K562 (cell line): ENCODE results near the gene NEDD9. TPM values are rescaled to one million over a fixed set of nuclear protein-coding genes. Genes with fewer than 3 reads are reported as not detected.

Source experiments
- ATAC-seq: fragments of 200-7000 bp; cut with Tn5 transposase; 3 replicates; pipeline ENCODE4 v1.9.1; 2020; ENCODE audit warnings: moderate library complexity
- BruUV-seq: library from RNA; stranded (reverse); fragments of 400-500 nt; replicated peaks from 2 replicates; lab custom pipeline; 2021; lab: Mats Ljungman, UMichigan
- CTCF ChIA-PET: fragments of 300-600 bp; formaldehyde crosslinking; extraction: SDS; loops from one replicate; lab custom pipeline; 2021; ENCODE audit warnings: low intra/inter-chr PET ratio; lab: Yijun Ruan, JAX
- POLR2A ChIA-PET: fragments of 300-600, 350-650 bp; sonication (Branson Sonifier 250); formaldehyde crosslinking; extraction: SDS; loops from one replicate; lab custom pipeline; 2021; ENCODE audit warnings: antibody characterized with exemption, inconsistent platforms; lab: Yijun Ruan, JAX
- DNase-seq, 4 experiments: peaks; one replicate each; pipeline versions ENCODE4 v3.0.0 to v3.0.0-alpha.2; 2011 to 2018; ENCODE audit warnings: low spot score in 3 of 4, mixed read lengths in 3 of 4; ENCODE audit errors: extremely low read depth in 1 of 4
- FAIRE-seq: peaks from 2 replicates; lab custom pipeline; 2011; peaks lifted over from hg19 to GRCh38; lab: Jason Lieb, UNC
- H2AFZ ChIP-seq: 2 replicates; pipeline ENCODE4 v1.6.0; 2011; ENCODE audit warnings: low read depth, low read length, control low read depth, inconsistent platforms
- H3K27ac ChIP-seq: fragments of 200-600 bp; 3 replicates; pipeline ENCODE4 v1.8.0; 2011; ENCODE audit warnings: low read depth, mild to moderate bottlenecking, control low read depth, inconsistent platforms, low read length, moderate library complexity, mixed read lengths; ENCODE audit errors: extremely low read depth
- H3K27me3 ChIP-seq, 2 experiments: fragments of 300-600 bp in 1 of 2; 2 replicates in 1 of 2; 3 replicates in 1 of 2; pipeline versions ENCODE4 v1.6.0 to v1.8.0; 2011; ENCODE audit warnings: inconsistent platforms in 2 of 2, low read length in 2 of 2, mild to moderate bottlenecking in 1 of 2, mixed read lengths in 1 of 2, moderate library complexity in 1 of 2; ENCODE audit not compliant: control insufficient read depth in 2 of 2, insufficient read depth in 2 of 2
- H3K36me3 ChIP-seq: fragments of 300-600 bp; 3 replicates; pipeline ENCODE4 v1.8.0; 2011; ENCODE audit warnings: mild to moderate bottlenecking, low read length, inconsistent platforms; ENCODE audit not compliant: control insufficient read depth, insufficient read depth
- H3K4me1 ChIP-seq, 2 experiments: fragments of 200-600 bp in 1 of 2; replicated peaks in 1 of 2; 2 replicates in 1 of 2; 3 replicates in 1 of 2; pipeline versions ENCODE4 v1.5.1 to v1.8.0; 2011; ENCODE audit warnings: inconsistent platforms in 2 of 2, low read length in 2 of 2, mild to moderate bottlenecking in 1 of 2, mixed read lengths in 1 of 2, moderate library complexity in 1 of 2; ENCODE audit not compliant: control insufficient read depth in 2 of 2, insufficient read depth in 2 of 2
- H3K4me2 ChIP-seq: 2 replicates; pipeline ENCODE4 v1.6.1; 2011; ENCODE audit warnings: low read length, control low read depth, inconsistent platforms, mixed read lengths; ENCODE audit not compliant: insufficient read depth
- H3K4me3 ChIP-seq: fragments of 200-600 bp; sonication (generic), shearing (Covaris generic); 2 replicates; pipeline ENCODE4 v1.5.1; 2016; ENCODE audit warnings: control low read depth, inconsistent platforms
- H3K79me2 ChIP-seq: fragments of 200-600 bp; 3 replicates; pipeline ENCODE4 v1.8.0; 2011; ENCODE audit warnings: low read length, inconsistent platforms; ENCODE audit not compliant: control insufficient read depth, insufficient read depth
- H3K9ac ChIP-seq, 2 experiments: 2 replicates each; pipeline versions ENCODE4 v1.6.0 to v1.6.1; 2011; ENCODE audit warnings: low read depth in 2 of 2, low read length in 2 of 2, control low read depth in 1 of 2, inconsistent platforms in 1 of 2, mild to moderate bottlenecking in 1 of 2, mixed read lengths in 1 of 2; ENCODE audit not compliant: insufficient read depth in 1 of 2
- H3K9me1 ChIP-seq: one replicate; pipeline ENCODE4 v1.6.0; 2011; ENCODE audit warnings: inconsistent platforms, mild to moderate bottlenecking, low read length, moderate library complexity; ENCODE audit not compliant: control insufficient read depth, insufficient read depth
- H3K9me3 ChIP-seq: replicated peaks from 2 replicates; pipeline ENCODE4 v1.5.1; 2011; ENCODE audit warnings: low read depth, low read length, inconsistent platforms; ENCODE audit not compliant: control insufficient read depth, insufficient read depth
- H4K20me1 ChIP-seq: replicated peaks from 2 replicates; pipeline ENCODE4 v1.6.1; 2011; ENCODE audit warnings: low read length, inconsistent platforms, mixed read lengths; ENCODE audit not compliant: control insufficient read depth, insufficient read depth
- ATF7 ChIP-seq: fragments of 450-650 bp; IDR thresholded peaks from 2 replicates; pipeline ENCODE4 v1.7.1; 2014; ENCODE audit warnings: mild to moderate bottlenecking, moderate library complexity
- DIDO1 ChIP-seq: fragments of 450-650 bp; IDR thresholded peaks from 2 replicates; pipeline ENCODE4 v1.6.1; 2016; ENCODE audit warnings: low read depth, missing biosample characterization, missing genetic modification characterization
- JUND ChIP-seq, 2 experiments: IDR thresholded peaks; 2 replicates in 1 of 2; 3 replicates in 1 of 2; pipeline ENCODE4 v1.6.1; 2011; ENCODE audit warnings: borderline replicate concordance in 2 of 2, low read depth in 2 of 2, low read length in 2 of 2, improper control_type of control experiment in 1 of 2, missing biosample characterization in 1 of 2, missing genetic modification characterization in 1 of 2, missing genetic modification reagents in 1 of 2
- MEF2A ChIP-seq: IDR thresholded peaks from 2 replicates; pipeline ENCODE4 v1.6.1; 2011; ENCODE audit warnings: low read depth, mild to moderate bottlenecking, low read length, moderate library complexity; ENCODE audit not compliant: control insufficient read depth
- MYC ChIP-seq, 2 experiments: fragments of 250-450 bp in 1 of 2; sonication (Bioruptor Pico) in 1 of 2; IDR thresholded peaks; 2 replicates each; pipeline versions ENCODE4 v1.5.1 to v1.6.1; 2012 to 2021; ENCODE audit warnings: low read depth in 2 of 2, borderline replicate concordance in 1 of 2, improper control_type of control experiment in 1 of 2, low read length in 1 of 2, mild to moderate bottlenecking in 1 of 2, moderate library complexity in 1 of 2
- NR2C1 ChIP-seq, 2 experiments: fragments of 450-650 bp; IDR thresholded peaks; 2 replicates each; pipeline ENCODE4 v1.6.1; 2017; ENCODE audit warnings: mild to moderate bottlenecking in 2 of 2, antibody characterized with exemption in 1 of 2, inconsistent platforms in 1 of 2, missing compliant biosample characterization in 1 of 2, missing genetic modification characterization in 1 of 2
- NR2C2 ChIP-seq, 2 experiments: fragments of 200-800 bp in 1 of 2; sonication (Bioruptor generic) in 1 of 2; sonication (generic) in 1 of 2; formaldehyde crosslinking in 1 of 2; IDR thresholded peaks; 2 replicates each; pipeline versions ENCODE4 v1.6.1 to v1.8.0; 2016 to 2022; ENCODE audit warnings: mild to moderate bottlenecking in 1 of 2, missing compliant biosample characterization in 1 of 2, missing genetic modification characterization in 1 of 2, missing genetic modification reagents in 1 of 2
- TEAD2 ChIP-seq: fragments of 450-650 bp; IDR thresholded peaks from 2 replicates; pipeline ENCODE4 v1.6.1; 2016; ENCODE audit warnings: missing genetic modification characterization, control low read depth, missing compliant biosample characterization
- USF2 ChIP-seq: sonication (generic); formaldehyde crosslinking; IDR thresholded peaks from 2 replicates; pipeline ENCODE4 v1.5.0; 2020; ENCODE audit warnings: missing genetic modification reagents
- WGBS: fragments of 100-300 bp; shearing (Covaris generic); methylation state at CpG from one replicate; pipeline ENCODE4 v1.1.6; 2016; ENCODE audit warnings: low coverage, mixed read lengths; ENCODE audit not compliant: insufficient coverage; ENCODE audit errors: missing lambda C conversion rate; 5-methylcytosine and 5-hydroxymethylcytosine counted together
- in situ Hi-C: fragments of 300-500 bp; cut with MboI; formaldehyde crosslinking; loops from 4 replicates; pipeline ENCODE4 v1.15.0; 2018; ENCODE audit warnings: inconsistent platforms, mixed read lengths
- intact Hi-C: fragments of 100-400 bp; cut with micrococcal nuclease; formaldehyde crosslinking; loops from 2 replicates; pipeline ENCODE4 v1.14.2; 2022
- polyA plus RNA-seq, 8 experiments: library from polyadenylated mRNA; depleted of rRNA in 4 of 8; stranded (reverse) in 5 of 8; unstranded in 3 of 8; fragments of >200 nt; fragmentation: Nextera tagmentation in 2 of 8; fragmentation: Illumina TruSeq in 1 of 8; extraction: Ambion mirVana in 2 of 8; extraction: Trizol in 1 of 8; gene quantifications; 2 replicates each; pipeline versions ENCODE4 v1.2.1 to v1.2.3, GENCODE V29; 2011 to 2014; ENCODE audit warnings: inconsistent platforms in 1 of 8, missing spikeins in 1 of 8
- total RNA-seq, 7 experiments: library from RNA; depleted of rRNA in 6 of 7; stranded (reverse); fragments of >200 nt in 6 of 7; fragmentation: Illumina TruSeq in 2 of 7; extraction: Trizol in 2 of 7; gene quantifications; 2 replicates each; pipeline versions ENCODE4 v1.2.1 to v1.2.3, GENCODE V29; 2011 to 2021; ENCODE audit warnings: low replicate concordance in 1 of 7

NEDD9 gene
- total and polyA plus RNA-seq, 9 of the 15 experiments (the other 6 are each of a cell fraction or from before 2014, with no cell fraction given), result 0.04 to 0.18 (median 0.15) TPM; not detected in 6

DNA sequence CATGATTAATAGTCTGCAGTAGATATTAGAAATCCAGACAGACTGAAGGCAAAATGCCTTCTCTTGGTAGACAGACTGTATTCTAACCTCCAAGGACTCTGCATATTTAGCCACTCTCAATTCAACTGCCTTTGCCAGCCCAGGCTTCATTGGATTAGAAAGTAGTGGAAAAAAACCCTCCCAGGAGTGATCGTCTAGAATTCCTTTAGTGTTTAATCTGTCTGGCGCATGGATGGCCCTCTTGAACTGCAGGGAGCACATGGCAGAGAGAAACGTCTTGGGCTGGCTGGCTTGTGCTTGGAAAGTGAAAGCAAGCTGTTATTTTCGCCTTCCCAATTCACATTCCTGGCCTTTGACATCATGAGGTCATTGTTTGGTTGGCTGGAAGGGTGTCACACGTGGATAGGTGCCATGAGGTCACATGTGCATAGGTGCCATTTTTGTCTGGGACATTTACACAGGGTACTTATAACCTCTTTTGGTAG lies 30.9 kb upstream of the NEDD9 start:
- no peak for FAIRE-seq
- no peaks in the 10 kb centered on the region for H3K9me3 ChIP-seq
- H4K20me1 ChIP-seq, result no peaks in the 10 kb centered on the region
- TF ChIP-seq MEF2A (no peak), NR2C2 (CRISPR knock-in tag; IDR thresholded peaks at IDR 0.05) (no peak), NR2C2 (tag; IDR thresholded peaks at IDR 0.05) (peak; percentile 53; the same call in 1 of the 2 replicates), TEAD2 (peak; percentile 79), USF2 (peak; percentile 41; the same call in 1 of the 2 replicates), NR2C1 (IDR thresholded peaks at IDR 0.05) (no peak), NR2C1 (tag; IDR thresholded peaks at IDR 0.05) (0 out of 2 replicates have a peak, but pooled peaks have one; percentile 21), DIDO1 (no peak), ATF7 (peak; percentile 27; the same call in 1 of the 2 replicates), MYC (IDR thresholded peaks at IDR 0.05; ENCODE audit: low read depth, low read length) (peak; percentile 28; the same call in 1 of the 2 replicates), MYC (CRISPR knock-in tag; IDR thresholded peaks at IDR 0.05; ENCODE audit: borderline replicate concordance, low read depth) (no peak), JUND (IDR thresholded peaks at IDR 0.05; ENCODE audit: borderline replicate concordance, low read depth, low read length) (no peak), JUND (tag; IDR thresholded peaks at IDR 0.05; ENCODE audit: borderline replicate concordance, low read depth, low read length) (peak; percentile 75)
- TF ChIP-seq, all 486 proteins: peak for 7
- POLR2A ChIA-PET, result interaction anchor here (0.5 kb wide), 1 partner anchor 246 kb away, joined by 3 read pairs; no protein-coding TSS in a partner anchor
- Histone ChIP-seq H3K4me2 (no peak overlapping the region), H3K9ac (no peak overlapping the region), H3K4me3 (no peak overlapping the region), H3K79me2 (no peaks in the 10 kb centered on the region), H3K27ac (no peak overlapping the region), H3K9me1 (no peaks in the 10 kb centered on the region), H2AFZ (no peak overlapping the region), H3K36me3 (no peaks in the 10 kb centered on the region), H3K27me3 (peaks cover 0 to 7% of the 10 kb centered on the region in 2 experiments; a peak in 4 of 5 replicates), H3K4me1 (no peaks in the 10 kb centered on the region)
- intact Hi-C loops (no loop called here), in situ Hi-C loops (no loop called here)
- no peak for ATAC-seq
- DNase-seq, result no peak
- BruUV-seq, result no TSS peak
- CTCF ChIA-PET, result no interaction called here
- 3% methylated on average over 5 of the region's 5 CpGs for WGBS
